HCT116 (cell line): ENCODE measurements around the gene ADGRB3. TPM values are rescaled to one million over a fixed set of nuclear protein-coding genes. Genes with fewer than 3 reads are reported as not detected.

ENCODE experiments used
- ATAC-seq: fragments of 200-7000 bp; cut with Tn5 transposase; 2 replicates; pipeline ENCODE4 v1.9.1; 2020; ENCODE audit warnings: mild to moderate bottlenecking, moderate library complexity
- BruUV-seq: library from RNA; stranded (reverse); fragments of 400-500 nt; replicated peaks from 2 replicates; lab custom pipeline; 2021; lab: Mats Ljungman, UMichigan
- CTCF ChIA-PET: fragments of 300-600 bp; sonication (Branson Sonifier 250); formaldehyde crosslinking; loops from one replicate; lab custom pipeline; 2021; ENCODE audit warnings: antibody characterized with exemption; lab: Charles Lee
- POLR2A ChIA-PET: fragments of 300-600, 350-600 bp; sonication (Branson Sonifier 250); formaldehyde crosslinking; loops from one replicate; lab custom pipeline; 2021; ENCODE audit warnings: antibody characterized with exemption; lab: Charles Lee
- RAD21 ChIA-PET, 2 experiments: fragments of 300-600 bp; sonication (Branson Sonifier 250); formaldehyde crosslinking; loops; one replicate each; lab custom pipeline; 2023; ENCODE audit warnings: low total read pairs in 2 of 2; ENCODE audit not compliant: uncharacterized antibody in 2 of 2, unreplicated experiment in 2 of 2, low non-redundant PET in 1 of 2; lab: Charles Lee
- DNase-seq: peaks from one replicate; pipeline ENCODE4 v3.0.0-alpha.2; 2010; ENCODE audit warnings: low read depth, low spot score
- H2AFZ ChIP-seq: fragments of 200-600 bp; shearing (Covaris generic), sonication (generic); 2 replicates; pipeline ENCODE4 v1.6.1; 2017; ENCODE audit warnings: low read depth, mixed run types, mixed read lengths, antibody characterized with exemption, low read length; ENCODE audit not compliant: poor library complexity, severe bottlenecking
- H3K27ac ChIP-seq: 2 replicates; pipeline ENCODE4 v1.5.1; 2012; ENCODE audit warnings: low read depth, low read length
- H3K27me3 ChIP-seq: fragments of 200-600 bp; sonication (generic); 2 replicates; pipeline ENCODE4 v1.6.1; 2016; ENCODE audit warnings: mixed run types, low read length, mixed read lengths; ENCODE audit not compliant: insufficient read depth
- H3K36me3 ChIP-seq, 2 experiments: fragments of 200-500 bp in 1 of 2; fragments of 200-600 bp in 1 of 2; sonication (Bioruptor generic) in 1 of 2; sonication (generic) in 1 of 2; 2 replicates each; pipeline versions ENCODE4 v1.5.1 to v1.6.1; 2014 to 2016; ENCODE audit warnings: low read length in 2 of 2, inconsistent platforms in 1 of 2, mixed read lengths in 1 of 2, mixed run types in 1 of 2; ENCODE audit not compliant: insufficient read depth in 2 of 2, control insufficient read depth in 1 of 2
- H3K4me1 ChIP-seq, 2 experiments: fragments of 200-600 bp in 1 of 2; sonication (generic) in 1 of 2; 2 replicates each; pipeline versions ENCODE4 v1.5.1 to v1.6.1; 2012 to 2017; ENCODE audit warnings: low read length in 2 of 2, inconsistent platforms in 1 of 2, mild to moderate bottlenecking in 1 of 2, mixed read lengths in 1 of 2, mixed run types in 1 of 2, moderate library complexity in 1 of 2; ENCODE audit not compliant: insufficient read depth in 2 of 2, control insufficient read depth in 1 of 2
- H3K4me2 ChIP-seq: fragments of 200-600 bp; sonication (generic); 2 replicates; pipeline ENCODE4 v1.6.1; 2017; ENCODE audit warnings: mixed run types, low read length, mixed read lengths
- H3K4me3 ChIP-seq, 2 experiments: fragments of 200-600 bp in 1 of 2; sonication (generic) in 1 of 2; replicated peaks in 1 of 2; 2 replicates each; pipeline ENCODE4 v1.5.1; 2011 to 2016; ENCODE audit warnings: low read length in 2 of 2, control low read depth in 1 of 2, low read depth in 1 of 2, mild to moderate bottlenecking in 1 of 2, mixed read lengths in 1 of 2, mixed run types in 1 of 2
- H3K79me2 ChIP-seq: fragments of 200-600 bp; sonication (generic); 2 replicates; pipeline ENCODE4 v1.6.1; 2017; ENCODE audit warnings: mild to moderate bottlenecking, mixed run types, low read length, moderate library complexity, mixed read lengths; ENCODE audit not compliant: insufficient read depth
- H3K9ac ChIP-seq: fragments of 200-600 bp; sonication (generic); 2 replicates; pipeline ENCODE4 v1.6.1; 2016; ENCODE audit warnings: low read length, mixed read lengths
- H3K9me2 ChIP-seq: fragments of 200-600 bp; sonication (generic), shearing (Covaris generic); 2 replicates; pipeline ENCODE4 v1.6.1; 2017; ENCODE audit warnings: mixed run types, mild to moderate bottlenecking, moderate library complexity; ENCODE audit not compliant: insufficient read depth
- H3K9me3 ChIP-seq, 2 experiments: fragments of 200-500 bp in 1 of 2; fragments of 200-600 bp in 1 of 2; sonication (Bioruptor generic) in 1 of 2; sonication (generic) in 1 of 2; 2 replicates each; pipeline ENCODE4 v1.6.1; 2014 to 2017; ENCODE audit warnings: low read length in 2 of 2, mixed read lengths in 2 of 2, inconsistent platforms in 1 of 2, low read depth in 1 of 2, mild to moderate bottlenecking in 1 of 2, mixed run types in 1 of 2, moderate library complexity in 1 of 2; ENCODE audit not compliant: control insufficient read depth in 1 of 2, insufficient read depth in 1 of 2
- H4K20me1 ChIP-seq: fragments of 200-600 bp; sonication (generic), shearing (Covaris generic); 2 replicates; pipeline ENCODE4 v1.6.1; 2017; ENCODE audit warnings: mixed run types, mild to moderate bottlenecking, moderate library complexity; ENCODE audit not compliant: insufficient read depth
- CEBPB ChIP-seq: IDR thresholded peaks from 2 replicates; pipeline ENCODE4 v1.6.1; 2012; ENCODE audit warnings: low read depth
- EGR1 ChIP-seq: IDR thresholded peaks from 2 replicates; pipeline ENCODE4 v1.6.1; 2012; ENCODE audit warnings: low read depth
- ELF1 ChIP-seq: IDR thresholded peaks from 2 replicates; pipeline ENCODE4 v1.6.1; 2012; ENCODE audit warnings: low read depth, borderline replicate concordance
- EZH2 ChIP-seq: fragments of 200-600 bp; sonication (generic); IDR thresholded peaks from 2 replicates; pipeline ENCODE4 v1.6.1; 2017; ENCODE audit warnings: antibody characterized with exemption, mixed run types
- JUND ChIP-seq: IDR thresholded peaks from 2 replicates; pipeline ENCODE4 v1.6.1; 2012
- RAD21 ChIP-seq: IDR thresholded peaks from 2 replicates; pipeline ENCODE4 v1.6.1; 2012; ENCODE audit warnings: low read depth, mild to moderate bottlenecking
- SP1 ChIP-seq: IDR thresholded peaks from 2 replicates; pipeline ENCODE4 v1.6.1; 2012; ENCODE audit warnings: low read depth
- TCF7L2 ChIP-seq: IDR thresholded peaks from 2 replicates; pipeline ENCODE4 v1.7.0; 2011; ENCODE audit warnings: borderline replicate concordance, inconsistent platforms; ENCODE audit not compliant: insufficient read depth, insufficient read length; ENCODE audit errors: extremely low read depth
- ZFX ChIP-seq: fragments of 450-650 bp; IDR thresholded peaks from 2 replicates; pipeline ENCODE4 v1.6.1; 2017
- intact Hi-C: fragments of 100-400 bp; cut with micrococcal nuclease; formaldehyde crosslinking; loops from 2 replicates; pipeline ENCODE4 v1.10.0; 2022
- total RNA-seq: library from RNA; stranded (reverse); gene quantifications from one replicate; pipeline ENCODE4 v1.2.1, GENCODE V29; 2021; ENCODE audit not compliant: unreplicated experiment
- TF ChIP-seq, protein P1 (sequence below): IDR thresholded peaks from 2 replicates; pipeline ENCODE4 v1.6.1; 2011; ENCODE audit warnings: mild to moderate bottlenecking, low read length, moderate library complexity; ENCODE audit not compliant: insufficient replicate concordance; ENCODE audit errors: extremely low read depth
- TF ChIP-seq, protein P2 (sequence below), 3 experiments: fragments of 200-600 bp in 1 of 3; sonication (generic) in 1 of 3; IDR thresholded peaks in 2 of 3; conservative IDR thresholded peaks in 1 of 3; 2 replicates each; pipeline ENCODE4 v1.5.1; 2012 to 2017; ENCODE audit warnings: low read depth in 2 of 3, low read length in 2 of 3, antibody characterized with exemption in 1 of 3, borderline replicate concordance in 1 of 3, control low read depth in 1 of 3, mild to moderate bottlenecking in 1 of 3, mixed read lengths in 1 of 3, mixed run types in 1 of 3, moderate library complexity in 1 of 3; ENCODE audit not compliant: insufficient read depth in 1 of 3

ADGRB3 gene
- total RNA-seq, 1 experiment from 2014 or later = not detected

DNA sequence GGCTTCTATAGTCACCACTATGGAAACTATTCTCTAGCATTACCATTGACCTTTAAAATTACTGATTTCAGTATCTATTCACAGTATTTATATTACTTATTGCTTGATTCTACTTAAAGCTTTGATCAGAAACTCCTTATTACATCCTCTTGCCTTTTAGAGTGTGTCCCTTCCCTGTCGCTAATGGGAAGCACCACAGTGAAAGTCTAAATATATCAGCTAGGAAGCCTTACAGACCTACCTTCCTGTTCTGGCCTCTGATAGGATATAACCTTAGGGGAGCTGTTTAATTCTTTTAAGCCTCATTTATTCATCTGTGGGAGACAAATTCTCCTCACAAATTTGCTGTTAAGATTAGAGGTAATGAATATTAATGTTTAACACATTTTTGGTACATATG lies 122.7 kb downstream of the ADGRB3 start:
- no peaks in the 10 kb centered on the region for H3K4me1 ChIP-seq
- no peak overlapping the region for H3K27ac ChIP-seq
- H3K4me2 ChIP-seq = no peak overlapping the region
- ATAC-seq (no peak), DNase-seq (no peak)
- intact Hi-C loops = no loop called here
- H3K36me3 ChIP-seq = no peaks in the 10 kb centered on the region
- H2AFZ ChIP-seq = no peak overlapping the region
- RAD21 ChIA-PET = no interaction called here
- no peaks in the 10 kb centered on the region for H3K9me2 ChIP-seq
- H3K4me3 ChIP-seq = no peak overlapping the region
- no peaks in the 10 kb centered on the region for H4K20me1 ChIP-seq
- H3K79me2 ChIP-seq = no peaks in the 10 kb centered on the region
- H3K9ac ChIP-seq = no peak overlapping the region
- POLR2A ChIA-PET = no interaction called here
- CTCF ChIA-PET = no interaction called here
- peaks cover 13 to 14% of the 10 kb centered on the region in 2 experiments; a peak in 3 of 4 replicates for H3K9me3 ChIP-seq
- BruUV-seq = no TSS peak
- no peak for TF ChIP-seq JUND
- no peak for TF ChIP-seq RAD21
- TF ChIP-seq SP1 = no peak
- no peaks in the 10 kb centered on the region for H3K27me3 ChIP-seq

DNA sequence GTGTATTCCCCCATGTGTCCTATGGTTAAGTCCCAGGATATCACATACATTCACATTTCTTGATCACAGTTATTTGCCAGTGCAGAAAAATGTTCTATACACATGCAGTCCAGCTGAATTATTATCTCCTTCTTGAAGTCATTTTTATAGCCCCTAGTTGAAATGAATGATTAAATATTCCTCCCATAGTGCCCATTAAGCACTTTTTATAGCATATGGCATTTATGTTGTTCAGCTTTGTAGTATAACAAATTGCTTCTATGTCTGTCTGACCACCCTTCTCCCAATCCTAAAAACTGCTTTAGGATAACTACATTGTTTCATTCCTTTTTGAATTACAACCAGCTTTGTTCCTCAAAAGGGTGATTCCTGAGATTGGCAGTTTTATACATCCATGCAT lies 123.5 kb downstream of the ADGRB3 start:
- no peak for ATAC-seq
- no TSS peak for BruUV-seq
- POLR2A ChIA-PET = no interaction called here

DNA sequence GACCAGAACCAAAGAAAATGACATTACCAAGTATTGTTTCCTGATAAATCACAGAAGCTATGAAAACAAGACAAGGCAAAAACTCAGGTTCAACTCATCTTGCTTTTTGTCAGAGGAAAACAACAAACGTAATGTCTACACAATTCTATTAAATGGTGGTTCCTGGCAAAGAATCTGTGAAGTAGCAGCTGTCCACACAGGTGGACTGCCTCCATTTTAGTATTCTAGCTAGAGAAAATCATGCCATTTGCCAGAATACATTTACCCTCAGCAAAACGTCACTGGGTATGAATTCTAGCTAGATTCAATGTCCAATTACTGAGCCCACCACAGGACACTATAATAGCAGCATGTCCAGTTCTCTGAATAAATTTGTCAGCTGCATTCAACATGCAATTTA lies 125.4 kb downstream of the ADGRB3 start:
- H2AFZ ChIP-seq = no peak overlapping the region
- no peak for DNase-seq
- no peaks in the 10 kb centered on the region for H4K20me1 ChIP-seq
- ChIA-PET RAD21 (no interaction called here), POLR2A (no interaction called here), CTCF (no interaction called here)
- H3K4me1 ChIP-seq = no peaks in the 10 kb centered on the region
- H3K9ac ChIP-seq = no peak overlapping the region
- H3K4me2 ChIP-seq = no peak overlapping the region
- intact Hi-C loops = no loop called here
- no peaks in the 10 kb centered on the region for H3K36me3 ChIP-seq
- no peaks in the 10 kb centered on the region for H3K79me2 ChIP-seq
- no peaks in the 10 kb centered on the region for H3K27me3 ChIP-seq
- ATAC-seq = no peak
- no peak overlapping the region for H3K4me3 ChIP-seq
- BruUV-seq = no TSS peak
- H3K9me2 ChIP-seq = no peaks in the 10 kb centered on the region
- H3K27ac ChIP-seq = no peak overlapping the region
- peaks cover 7 to 8% of the 10 kb centered on the region in 2 experiments; a peak in 3 of 4 replicates for H3K9me3 ChIP-seq
- TF ChIP-seq EGR1 (no peak), EZH2 (no peak), CEBPB (no peak), ZFX (no peak), SP1 (no peak), TCF7L2 (no peak)
- TF ChIP-seq, protein P1, sequence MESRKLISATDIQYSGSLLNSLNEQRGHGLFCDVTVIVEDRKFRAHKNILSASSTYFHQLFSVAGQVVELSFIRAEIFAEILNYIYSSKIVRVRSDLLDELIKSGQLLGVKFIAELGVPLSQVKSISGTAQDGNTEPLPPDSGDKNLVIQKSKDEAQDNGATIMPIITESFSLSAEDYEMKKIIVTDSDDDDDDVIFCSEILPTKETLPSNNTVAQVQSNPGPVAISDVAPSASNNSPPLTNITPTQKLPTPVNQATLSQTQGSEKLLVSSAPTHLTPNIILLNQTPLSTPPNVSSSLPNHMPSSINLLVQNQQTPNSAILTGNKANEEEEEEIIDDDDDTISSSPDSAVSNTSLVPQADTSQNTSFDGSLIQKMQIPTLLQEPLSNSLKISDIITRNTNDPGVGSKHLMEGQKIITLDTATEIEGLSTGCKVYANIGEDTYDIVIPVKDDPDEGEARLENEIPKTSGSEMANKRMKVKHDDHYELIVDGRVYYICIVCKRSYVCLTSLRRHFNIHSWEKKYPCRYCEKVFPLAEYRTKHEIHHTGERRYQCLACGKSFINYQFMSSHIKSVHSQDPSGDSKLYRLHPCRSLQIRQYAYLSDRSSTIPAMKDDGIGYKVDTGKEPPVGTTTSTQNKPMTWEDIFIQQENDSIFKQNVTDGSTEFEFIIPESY = no peak
- TF ChIP-seq, protein P2, sequence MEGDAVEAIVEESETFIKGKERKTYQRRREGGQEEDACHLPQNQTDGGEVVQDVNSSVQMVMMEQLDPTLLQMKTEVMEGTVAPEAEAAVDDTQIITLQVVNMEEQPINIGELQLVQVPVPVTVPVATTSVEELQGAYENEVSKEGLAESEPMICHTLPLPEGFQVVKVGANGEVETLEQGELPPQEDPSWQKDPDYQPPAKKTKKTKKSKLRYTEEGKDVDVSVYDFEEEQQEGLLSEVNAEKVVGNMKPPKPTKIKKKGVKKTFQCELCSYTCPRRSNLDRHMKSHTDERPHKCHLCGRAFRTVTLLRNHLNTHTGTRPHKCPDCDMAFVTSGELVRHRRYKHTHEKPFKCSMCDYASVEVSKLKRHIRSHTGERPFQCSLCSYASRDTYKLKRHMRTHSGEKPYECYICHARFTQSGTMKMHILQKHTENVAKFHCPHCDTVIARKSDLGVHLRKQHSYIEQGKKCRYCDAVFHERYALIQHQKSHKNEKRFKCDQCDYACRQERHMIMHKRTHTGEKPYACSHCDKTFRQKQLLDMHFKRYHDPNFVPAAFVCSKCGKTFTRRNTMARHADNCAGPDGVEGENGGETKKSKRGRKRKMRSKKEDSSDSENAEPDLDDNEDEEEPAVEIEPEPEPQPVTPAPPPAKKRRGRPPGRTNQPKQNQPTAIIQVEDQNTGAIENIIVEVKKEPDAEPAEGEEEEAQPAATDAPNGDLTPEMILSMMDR (IDR thresholded peaks at IDR 0.05 in 2 of 3, conservative IDR thresholded peaks at IDR 0.05 in 1 of 3; ENCODE audit: borderline replicate concordance in 1 of 3, insufficient read depth in 1 of 3, low read depth in 2 of 3, low read length in 2 of 3) = no peak

More for the DNA sequence above, 123.5 kb downstream of the ADGRB3 start:
- Histone ChIP-seq H4K20me1 (no peaks in the 10 kb centered on the region), H3K27ac (no peak overlapping the region), H3K79me2 (no peaks in the 10 kb centered on the region), H3K4me2 (no peak overlapping the region), H3K27me3 (no peaks in the 10 kb centered on the region), H3K9ac (no peak overlapping the region), H3K9me2 (no peaks in the 10 kb centered on the region), H3K36me3 (no peaks in the 10 kb centered on the region), H2AFZ (no peak overlapping the region), H3K9me3 (peaks cover 6 to 12% of the 10 kb centered on the region in 2 experiments; a peak in 3 of 4 replicates), H3K4me1 (no peaks in the 10 kb centered on the region), H3K4me3 (no peak overlapping the region)
- intact Hi-C loops = no loop called here
- DNase-seq = no peak
- CTCF ChIA-PET = no interaction called here
- RAD21 ChIA-PET = no interaction called here
- TF ChIP-seq JUND (no peak), ELF1 (no peak)
